Measurements from ENCODE around the gene KRT74.

KRT74 gene

GRCh38 chr12:52585066-52585465 is 11.4 kb upstream of the KRT74 start:
- no peak overlapping the region for H3K4me3 ChIP-seq (ENCODE audit: low read depth in 1 of 2, low read length in 2 of 2)
- H3K79me2 ChIP-seq (ENCODE audit: insufficient read depth, low read length) = no peaks in the 10 kb centered on the region
- H4K20me1 ChIP-seq (ENCODE audit: insufficient read depth, low read length) = no peaks in the 10 kb centered on the region
- TF ChIP-seq CTCF (IDR thresholded peaks at IDR 0.05; ENCODE audit: borderline replicate concordance, extremely low read depth, low read length, poor library complexity, severe bottlenecking) = no peak
- TF ChIP-seq EZH2 (IDR thresholded peaks at IDR 0.05; ENCODE audit: borderline replicate concordance, low read depth, low read length, severe bottlenecking) = no peak
- H3K4me1 ChIP-seq (ENCODE audit: insufficient read depth, low read length) = no peaks in the 10 kb centered on the region
- no peak overlapping the region for H2AFZ ChIP-seq (ENCODE audit: low read depth, low read length)
- no peak overlapping the region for H3K27ac ChIP-seq (ENCODE audit: low read length)
- DNase-seq = no peak
- no peaks in the 10 kb centered on the region for H3K9me3 ChIP-seq (ENCODE audit: insufficient read depth, low read length, severe bottlenecking)
- peaks cover 12% of the 10 kb centered on the region for H3K27me3 ChIP-seq (ENCODE audit: insufficient read depth, low read length, poor library complexity)
- H3K36me3 ChIP-seq (ENCODE audit: insufficient read depth, low read length) = no peaks in the 10 kb centered on the region
- ATAC-seq (ENCODE audit: insufficient read depth, low read depth) = no peak
- no peak overlapping the region for H3K9ac ChIP-seq (ENCODE audit: low read depth, low read length)
- H3K4me2 ChIP-seq (ENCODE audit: insufficient read depth, low read length) = no peak overlapping the region

- H2AFZ ChIP-seq (ENCODE audit: low read depth, low read length) = no peak overlapping the region
- H3K4me2 ChIP-seq (ENCODE audit: insufficient read depth, low read length) = no peak overlapping the region
- peaks cover 12% of the 10 kb centered on the region for H3K27me3 ChIP-seq (ENCODE audit: insufficient read depth, low read length, poor library complexity)
- no peaks in the 10 kb centered on the region for H3K4me1 ChIP-seq (ENCODE audit: insufficient read depth, low read length)
- ATAC-seq (ENCODE audit: insufficient read depth, low read depth) = no peak
- no peak for DNase-seq
- no peaks in the 10 kb centered on the region for H3K79me2 ChIP-seq (ENCODE audit: insufficient read depth, low read length)
- no peaks in the 10 kb centered on the region for H3K9me3 ChIP-seq (ENCODE audit: insufficient read depth, low read length, severe bottlenecking)
- no peaks in the 10 kb centered on the region for H4K20me1 ChIP-seq (ENCODE audit: insufficient read depth, low read length)
- TF ChIP-seq CTCF (IDR thresholded peaks at IDR 0.05; ENCODE audit: borderline replicate concordance, extremely low read depth, low read length, poor library complexity, severe bottlenecking) (no peak), EZH2 (IDR thresholded peaks at IDR 0.05; ENCODE audit: borderline replicate concordance, low read depth, low read length, severe bottlenecking) (no peak)
- no peaks in the 10 kb centered on the region for H3K36me3 ChIP-seq (ENCODE audit: insufficient read depth, low read length)
- H3K4me3 ChIP-seq (ENCODE audit: low read depth in 1 of 2, low read length in 2 of 2) = no peak overlapping the region
- H3K9ac ChIP-seq (ENCODE audit: low read depth, low read length) = no peak overlapping the region
- no peak overlapping the region for H3K27ac ChIP-seq (ENCODE audit: low read length)
Observed at GRCh38 chr12:52584156-52584682, 10.6 kb upstream of the KRT74 start.

- ATAC-seq (ENCODE audit: insufficient read depth, low read depth) = peak; percentile 74
- Histone ChIP-seq H3K4me3 (ENCODE audit: low read depth in 1 of 2, low read length in 2 of 2) (no peak overlapping the region), H3K4me2 (ENCODE audit: insufficient read depth, low read length) (no peak overlapping the region), H3K9me3 (ENCODE audit: insufficient read depth, low read length, severe bottlenecking) (no peaks in the 10 kb centered on the region), H3K9ac (ENCODE audit: low read depth, low read length) (no peak overlapping the region), H3K4me1 (ENCODE audit: insufficient read depth, low read length) (no peaks in the 10 kb centered on the region), H4K20me1 (ENCODE audit: insufficient read depth, low read length) (no peaks in the 10 kb centered on the region), H3K79me2 (ENCODE audit: insufficient read depth, low read length) (no peaks in the 10 kb centered on the region), H3K27me3 (ENCODE audit: insufficient read depth, low read length, poor library complexity) (peaks cover 12% of the 10 kb centered on the region), H3K27ac (ENCODE audit: low read length) (no peak overlapping the region), H3K36me3 (ENCODE audit: insufficient read depth, low read length) (no peaks in the 10 kb centered on the region), H2AFZ (ENCODE audit: low read depth, low read length) (no peak overlapping the region)
- DNase-seq = peak; percentile 47
- peak; percentile 74 for TF ChIP-seq CTCF (IDR thresholded peaks at IDR 0.05; ENCODE audit: borderline replicate concordance, extremely low read depth, low read length, poor library complexity, severe bottlenecking)
- no peak for TF ChIP-seq EZH2 (IDR thresholded peaks at IDR 0.05; ENCODE audit: borderline replicate concordance, low read depth, low read length, severe bottlenecking)
Observed at GRCh38 chr12:52582971-52583456, 9.4 kb upstream of the KRT74 start.
